Smooth muscle cell (in vitro differentiated cells): ENCODE measurements around the gene SVBP. TPM values are rescaled to one million over a fixed set of nuclear protein-coding genes. Genes with fewer than 3 reads are reported as not detected.

Source experiments
- DNase-seq: peaks from one replicate; lab custom pipeline; 2025; ENCODE audit not compliant: unreplicated experiment; lab: John Stamatoyannopoulos, UW
- H2AFZ ChIP-seq: fragments of 200-600 bp; sonication (generic); 2 replicates; pipeline ENCODE4 v1.6.0; 2016; ENCODE audit warnings: antibody characterized with exemption, low read depth, mild to moderate bottlenecking
- H3F3A ChIP-seq: fragments of 200-600 bp; sonication (generic); 2 replicates; pipeline ENCODE4 v1.6.0; 2017; ENCODE audit warnings: antibody characterized with exemption, low read depth
- H3K27ac ChIP-seq: fragments of 200-600 bp; sonication (generic); 2 replicates; pipeline ENCODE4 v1.5.1; 2016; ENCODE audit warnings: low read depth, mild to moderate bottlenecking
- H3K27me3 ChIP-seq: fragments of 200-600 bp; sonication (generic); 2 replicates; pipeline ENCODE4 v1.6.1; 2016; ENCODE audit warnings: low read depth, mild to moderate bottlenecking
- H3K36me3 ChIP-seq: fragments of 200-600 bp; sonication (generic); 2 replicates; pipeline ENCODE4 v1.5.1; 2016; ENCODE audit warnings: low read depth
- H3K4me1 ChIP-seq: fragments of 200-600 bp; sonication (generic); 2 replicates; pipeline ENCODE4 v1.5.1; 2016; ENCODE audit warnings: low read depth
- H3K4me2 ChIP-seq: fragments of 200-600 bp; sonication (generic); 2 replicates; pipeline ENCODE4 v1.6.0; 2016; ENCODE audit warnings: mild to moderate bottlenecking
- H3K4me3 ChIP-seq: fragments of 200-600 bp; sonication (generic); 2 replicates; pipeline ENCODE4 v1.5.1; 2016; ENCODE audit warnings: mild to moderate bottlenecking
- H3K79me2 ChIP-seq: fragments of 200-600 bp; sonication (generic); 2 replicates; pipeline ENCODE4 v1.6.0; 2016; ENCODE audit warnings: low read depth, mild to moderate bottlenecking
- H3K9ac ChIP-seq: fragments of 200-600 bp; sonication (generic); 2 replicates; pipeline ENCODE4 v1.6.0; 2016; ENCODE audit warnings: low read depth
- H3K9me3 ChIP-seq: fragments of 200-600 bp; sonication (generic); replicated peaks from 2 replicates; pipeline ENCODE4 v1.5.1; 2016; ENCODE audit warnings: low read depth
- H4K20me1 ChIP-seq: fragments of 200-600 bp; sonication (generic); 2 replicates; pipeline ENCODE4 v1.6.0; 2016; ENCODE audit warnings: low read depth
- WGBS: methylation state at CpG from one replicate; pipeline ENCODE4 v1.1.7; 2016; ENCODE audit warnings: low lambda C conversion rate; 5-methylcytosine and 5-hydroxymethylcytosine counted together
- polyA plus RNA-seq: library from polyadenylated mRNA; unstranded; fragments of >200 nt; fragmentation: Nextera tagmentation; extraction: Ambion mirVana; gene quantifications from 2 replicates; pipeline ENCODE4 v1.2.1, GENCODE V29; 2016
- total RNA-seq: library from RNA; depleted of rRNA; stranded (reverse); fragments of >200 nt; gene quantifications from 2 replicates; pipeline ENCODE4 v1.2.3, GENCODE V29; 2014
- TF ChIP-seq, protein P1 (sequence below): fragments of 200-600 bp; sonication (generic); IDR thresholded peaks from 2 replicates; pipeline ENCODE4 v1.5.1; 2017; ENCODE audit warnings: borderline replicate concordance, mild to moderate bottlenecking, antibody characterized with exemption; ENCODE audit not compliant: insufficient read depth, poor library complexity, severe bottlenecking

SVBP gene
- total and polyA plus RNA-seq, 2 experiments from 2014 or later = 31.5 to 32.5 TPM

DNA sequence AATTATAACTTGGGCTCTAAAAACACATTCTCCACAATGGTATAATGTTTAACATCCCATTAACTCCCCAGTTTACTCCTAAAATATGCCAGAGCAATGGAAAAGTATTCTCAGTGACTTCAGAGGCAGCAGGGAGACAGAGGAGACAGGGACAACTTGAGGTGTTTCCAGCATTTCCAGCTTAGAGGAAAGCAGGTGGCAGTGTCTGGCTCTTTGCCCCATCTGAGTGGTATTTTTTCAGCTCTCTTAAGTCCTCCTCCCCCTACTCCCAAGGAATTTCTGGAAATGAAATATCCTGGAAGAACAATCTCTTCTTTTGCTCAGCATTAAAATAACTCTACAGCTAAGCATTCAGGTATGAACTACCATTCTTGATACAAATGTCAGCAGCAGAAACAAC lies 11.0 kb downstream of the SVBP start:
- no peak overlapping the region for H3K4me3 ChIP-seq
- H3K27ac ChIP-seq = no peak overlapping the region
- H3K79me2 ChIP-seq = no peaks in the 10 kb centered on the region
- no peak overlapping the region for H3K4me2 ChIP-seq
- no peaks in the 10 kb centered on the region for H3K4me1 ChIP-seq
- H3K9ac ChIP-seq = no peak overlapping the region
- DNase-seq = no peak
- H4K20me1 ChIP-seq = no peaks in the 10 kb centered on the region
- H2AFZ ChIP-seq = no peak overlapping the region
- H3F3A ChIP-seq = no peaks in the 10 kb centered on the region
- H3K27me3 ChIP-seq = no peaks in the 10 kb centered on the region
- H3K9me3 ChIP-seq = no peaks in the 10 kb centered on the region
- TF ChIP-seq, protein P1, sequence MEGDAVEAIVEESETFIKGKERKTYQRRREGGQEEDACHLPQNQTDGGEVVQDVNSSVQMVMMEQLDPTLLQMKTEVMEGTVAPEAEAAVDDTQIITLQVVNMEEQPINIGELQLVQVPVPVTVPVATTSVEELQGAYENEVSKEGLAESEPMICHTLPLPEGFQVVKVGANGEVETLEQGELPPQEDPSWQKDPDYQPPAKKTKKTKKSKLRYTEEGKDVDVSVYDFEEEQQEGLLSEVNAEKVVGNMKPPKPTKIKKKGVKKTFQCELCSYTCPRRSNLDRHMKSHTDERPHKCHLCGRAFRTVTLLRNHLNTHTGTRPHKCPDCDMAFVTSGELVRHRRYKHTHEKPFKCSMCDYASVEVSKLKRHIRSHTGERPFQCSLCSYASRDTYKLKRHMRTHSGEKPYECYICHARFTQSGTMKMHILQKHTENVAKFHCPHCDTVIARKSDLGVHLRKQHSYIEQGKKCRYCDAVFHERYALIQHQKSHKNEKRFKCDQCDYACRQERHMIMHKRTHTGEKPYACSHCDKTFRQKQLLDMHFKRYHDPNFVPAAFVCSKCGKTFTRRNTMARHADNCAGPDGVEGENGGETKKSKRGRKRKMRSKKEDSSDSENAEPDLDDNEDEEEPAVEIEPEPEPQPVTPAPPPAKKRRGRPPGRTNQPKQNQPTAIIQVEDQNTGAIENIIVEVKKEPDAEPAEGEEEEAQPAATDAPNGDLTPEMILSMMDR = no peak
- H3K36me3 ChIP-seq = peaks cover 3% of the 10 kb centered on the region

DNA sequence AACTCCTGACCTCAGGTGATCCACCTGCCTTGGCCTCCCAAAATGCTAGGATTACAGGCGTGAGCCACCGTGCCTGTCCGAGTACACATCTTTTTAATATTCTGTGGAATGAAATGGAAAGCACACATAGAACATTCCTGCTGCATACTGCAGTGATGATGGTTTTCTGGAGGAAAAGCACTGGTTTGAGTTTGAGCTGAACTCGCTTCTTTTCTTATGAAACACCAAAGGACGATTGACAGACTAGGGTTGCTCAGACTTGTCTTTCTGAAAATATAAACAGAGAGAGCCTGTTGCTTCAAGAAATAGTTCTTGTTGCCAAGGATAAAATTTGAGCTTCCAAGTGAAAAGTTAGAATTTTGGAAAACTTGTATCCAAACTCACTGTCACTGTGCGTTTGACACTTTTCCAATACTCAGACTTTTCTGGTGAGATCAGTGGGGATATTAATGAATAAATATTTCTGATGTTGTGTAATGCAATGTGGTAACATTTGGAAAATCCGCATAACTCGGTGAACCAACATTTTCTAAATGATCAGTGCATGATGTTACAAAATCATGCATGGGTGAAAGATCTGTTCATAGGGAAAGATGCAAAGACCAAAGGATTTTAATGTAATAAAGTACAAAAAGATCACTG lies 15.2 kb downstream of the SVBP start:
- Histone ChIP-seq H3K36me3 (peaks cover 3% of the 10 kb centered on the region), H3K4me3 (no peak overlapping the region), H3K9me3 (no peaks in the 10 kb centered on the region), H3K27ac (no peak overlapping the region), H4K20me1 (no peaks in the 10 kb centered on the region), H3K9ac (no peak overlapping the region), H2AFZ (no peak overlapping the region), H3K4me2 (no peak overlapping the region), H3F3A (no peaks in the 10 kb centered on the region), H3K4me1 (no peaks in the 10 kb centered on the region), H3K27me3 (no peaks in the 10 kb centered on the region), H3K79me2 (no peaks in the 10 kb centered on the region)
- no peak for DNase-seq
- WGBS = 93% methylated on average over 8 of the region's 8 CpGs
- TF ChIP-seq, protein P1 = no peak

DNA sequence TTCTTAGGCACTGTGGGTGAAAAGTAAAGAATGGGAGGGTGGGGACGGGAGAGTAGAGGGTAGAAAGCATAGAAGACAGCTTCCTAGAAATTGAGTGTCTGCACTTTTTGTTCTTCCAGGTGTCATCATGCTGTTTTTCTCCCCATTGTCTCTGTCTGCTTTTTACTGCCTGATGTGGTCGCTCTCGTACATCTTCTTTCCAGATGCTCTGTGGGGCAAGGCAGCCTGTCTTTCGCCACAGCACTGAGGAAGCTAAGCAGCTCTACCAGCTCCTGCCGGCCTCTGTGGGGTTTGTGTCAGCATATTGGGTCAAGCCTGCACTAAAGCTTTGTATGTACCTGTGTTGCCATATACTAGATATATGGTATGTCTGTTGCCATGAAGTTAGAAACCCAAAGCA lies 19.2 kb downstream of the SVBP start:
- TF ChIP-seq, protein P1 = no peak
- Histone ChIP-seq H3K27ac (no peak overlapping the region), H3K9me3 (no peaks in the 10 kb centered on the region), H3K27me3 (no peaks in the 10 kb centered on the region), H3F3A (no peaks in the 10 kb centered on the region), H3K4me3 (no peak overlapping the region), H2AFZ (no peak overlapping the region), H3K36me3 (no peaks in the 10 kb centered on the region), H3K4me2 (no peak overlapping the region), H3K4me1 (no peaks in the 10 kb centered on the region), H3K9ac (no peak overlapping the region), H4K20me1 (no peaks in the 10 kb centered on the region), H3K79me2 (no peaks in the 10 kb centered on the region)
- 92% methylated on average over 5 of the region's 5 CpGs for whole genome bisulfite sequencing
- no peak for DNase-seq

DNA sequence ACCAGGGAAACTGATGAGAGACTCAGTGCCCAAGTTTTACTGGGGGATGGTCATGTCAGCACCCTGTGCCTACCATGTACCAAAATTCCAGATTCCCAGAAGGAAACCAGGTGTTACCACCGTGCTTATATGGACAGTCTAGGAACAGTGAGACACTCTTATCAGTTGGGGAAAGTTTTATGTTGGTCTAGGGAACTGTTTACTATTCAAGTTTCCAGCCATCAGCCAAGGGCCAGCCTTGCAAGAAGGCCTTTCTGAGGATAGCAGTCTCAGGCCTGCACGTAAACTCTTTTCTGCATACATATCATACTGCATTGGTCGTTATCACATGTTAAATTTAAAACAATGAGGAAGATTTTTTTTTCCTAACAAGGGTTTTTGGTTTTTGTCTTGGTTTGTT lies 19.8 kb downstream of the SVBP start:
- no peaks in the 10 kb centered on the region for H3F3A ChIP-seq
- no peak overlapping the region for H3K4me2 ChIP-seq
- H3K36me3 ChIP-seq = no peaks in the 10 kb centered on the region
- 86% methylated on average over 3 of the region's 3 CpGs for WGBS
- no peak overlapping the region for H3K9ac ChIP-seq
- no peak overlapping the region for H2AFZ ChIP-seq
- TF ChIP-seq, protein P1 = no peak
- H3K27ac ChIP-seq = no peak overlapping the region
- no peak overlapping the region for H3K4me3 ChIP-seq
- no peaks in the 10 kb centered on the region for H4K20me1 ChIP-seq
- no peaks in the 10 kb centered on the region for H3K4me1 ChIP-seq
- H3K79me2 ChIP-seq = no peaks in the 10 kb centered on the region
- H3K27me3 ChIP-seq = no peaks in the 10 kb centered on the region
- no peak for DNase-seq
- H3K9me3 ChIP-seq = no peaks in the 10 kb centered on the region
